HG02973 (cell line): ENCODE results near the gene LMAN2L.
"Not testable (repeated sequence)": the region's sequence is repeated elsewhere in the genome, so short reads cannot be mapped to it uniquely, and the experiment has no call there.

Experiments used
- ATAC-seq: cut with Tn5 transposase; IDR thresholded peaks from one replicate; pipeline ENCODE4 v1.9.1; 2021; ENCODE audit warnings: moderate library complexity; ENCODE audit not compliant: unreplicated experiment

LMAN2L gene

DNA sequence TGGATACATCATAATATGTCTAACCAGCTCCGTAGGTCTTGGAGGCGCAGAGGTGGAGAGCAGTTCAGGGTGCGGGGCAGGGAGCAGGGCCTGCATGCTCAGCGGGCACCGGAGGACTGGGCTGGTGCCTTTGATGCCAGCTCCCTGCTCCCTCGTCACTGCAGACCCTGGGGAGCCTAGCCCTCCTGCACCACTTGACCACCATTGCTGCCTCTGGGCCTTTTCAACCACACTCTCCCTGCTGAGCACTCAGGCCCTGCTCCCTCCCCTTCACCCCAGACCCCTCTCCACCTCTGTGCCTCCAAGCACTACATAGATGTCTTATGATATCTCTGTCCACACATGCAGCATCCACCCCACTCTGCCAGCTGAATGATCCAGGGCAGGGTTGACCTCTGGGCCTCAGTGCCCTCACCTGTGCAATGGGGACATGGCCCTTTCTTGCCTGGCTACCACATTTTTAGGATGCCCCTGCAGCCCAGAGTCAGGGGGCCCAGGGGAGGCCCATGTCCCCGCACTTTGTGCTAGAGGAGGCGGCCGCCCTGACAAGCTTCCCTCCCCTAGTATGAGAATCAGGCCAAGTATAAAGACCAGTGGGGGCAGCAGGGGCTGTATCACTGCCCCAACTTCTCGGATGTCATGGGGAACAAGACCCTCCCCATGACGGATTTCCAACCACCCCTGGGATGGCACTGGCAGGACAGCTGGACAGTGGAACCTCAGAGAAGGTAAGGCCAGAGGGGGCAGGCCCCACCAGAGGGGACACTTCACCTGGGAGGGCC is 51.0 kb downstream of the LMAN2L start:
- no peak for ATAC-seq

DNA sequence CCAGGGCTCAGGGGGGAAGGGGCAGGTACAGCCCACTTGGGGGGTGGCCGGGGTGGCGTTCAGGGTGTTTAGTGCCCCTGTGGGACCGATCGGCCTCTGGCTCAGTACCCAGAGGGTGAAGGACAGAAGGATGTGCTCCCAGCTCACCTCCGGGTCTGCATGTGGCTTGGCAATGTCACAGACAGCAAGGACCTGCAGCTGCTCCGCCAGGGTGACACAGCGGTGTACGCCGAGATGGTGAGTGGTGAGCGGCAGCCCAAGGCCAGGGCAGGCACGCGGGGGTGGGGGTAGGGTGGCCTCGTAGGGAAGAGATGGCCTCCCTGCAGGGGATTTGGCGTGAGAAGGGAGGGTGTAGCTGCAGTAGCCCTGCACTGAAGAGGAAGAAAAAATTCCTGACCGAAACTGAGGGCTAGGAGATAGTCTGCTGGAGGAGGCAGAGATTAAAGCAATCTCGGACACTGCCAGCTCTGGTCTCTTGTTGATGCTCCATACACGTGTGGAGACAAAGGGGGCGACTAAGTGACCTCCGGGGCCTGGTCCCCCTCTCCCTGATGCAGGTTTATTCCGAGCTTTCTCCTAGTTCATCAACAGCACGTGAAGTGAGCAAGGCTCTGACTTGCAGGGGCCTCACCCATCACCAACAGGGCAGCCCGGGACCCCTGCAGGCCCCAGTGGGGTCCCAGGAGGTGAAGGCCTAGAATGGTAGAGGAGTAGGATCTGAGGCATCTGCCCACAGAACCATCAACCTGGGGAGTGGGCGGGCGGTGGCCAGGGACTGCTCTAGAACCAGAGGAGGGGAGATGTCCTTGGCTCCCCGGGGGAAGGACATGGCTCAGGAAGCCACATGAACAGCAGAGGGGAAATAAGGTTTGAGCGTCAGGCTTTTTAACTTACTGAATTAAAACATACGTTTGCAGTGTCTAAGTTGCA is 51.9 kb downstream of the LMAN2L start:
- no peak for ATAC-seq

DNA sequence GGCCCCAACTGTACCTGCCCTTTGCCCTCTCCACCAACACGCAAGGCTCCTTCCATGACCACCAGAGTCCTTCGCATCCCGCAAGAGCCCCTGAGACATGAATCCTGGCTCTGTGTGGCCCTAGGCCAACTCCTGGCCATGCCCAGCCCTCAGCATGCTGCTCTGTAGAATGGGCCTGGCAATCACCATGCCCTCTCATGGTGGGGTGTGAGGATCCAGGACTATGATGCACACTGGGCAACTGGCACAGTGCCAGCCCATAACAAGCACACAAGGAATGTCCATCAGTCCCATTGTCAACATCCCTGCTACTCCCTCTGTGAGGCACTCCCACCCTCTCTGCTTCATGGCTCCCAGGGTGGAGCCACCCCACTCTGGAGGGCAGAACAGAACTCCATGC is 52.6 kb downstream of the LMAN2L start:
- ATAC-seq: no peak

DNA sequence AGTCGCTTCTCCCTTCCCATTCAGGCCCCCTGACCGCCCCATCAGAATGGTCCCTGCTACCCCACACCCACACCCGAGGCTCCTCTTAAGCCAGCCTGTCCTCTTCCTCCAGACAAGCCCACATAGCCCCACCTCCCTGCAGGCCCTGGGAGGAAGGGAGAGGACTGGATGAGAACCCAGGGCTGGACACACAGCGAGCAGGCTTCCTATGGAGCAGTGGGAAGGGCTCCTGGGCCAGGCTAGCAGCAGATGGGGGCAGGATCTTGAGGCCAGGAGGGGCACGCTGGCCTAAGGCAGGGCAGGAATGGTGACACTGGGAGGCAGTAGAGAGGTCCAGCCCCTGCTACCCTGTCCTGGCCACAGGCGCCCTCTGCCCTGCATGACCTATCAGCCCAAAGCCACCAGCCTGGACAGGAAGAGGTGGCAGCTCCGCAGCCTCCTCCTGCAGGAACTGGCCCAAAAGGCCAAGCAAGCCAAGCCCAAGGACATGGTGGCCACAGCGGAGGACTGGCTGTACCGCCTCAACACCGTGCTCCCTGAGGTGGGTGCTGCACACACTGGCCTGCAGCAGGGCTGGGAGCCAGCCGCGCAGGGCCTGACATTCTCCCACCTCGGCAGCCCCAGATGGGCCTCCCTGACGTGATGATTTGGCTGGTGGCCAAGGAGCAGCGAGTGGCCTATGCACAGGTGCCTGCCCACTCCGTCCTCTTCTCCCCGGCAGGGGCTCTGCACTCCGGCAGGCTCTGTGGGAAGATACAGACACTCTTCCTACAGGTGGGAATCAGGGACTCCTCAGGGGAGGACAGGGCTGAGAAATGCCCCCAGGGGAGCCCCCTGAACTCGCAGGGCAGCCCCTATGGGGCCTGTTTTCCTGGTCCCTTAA is 54.0 kb downstream of the LMAN2L start:
- ATAC-seq: no peak

DNA sequence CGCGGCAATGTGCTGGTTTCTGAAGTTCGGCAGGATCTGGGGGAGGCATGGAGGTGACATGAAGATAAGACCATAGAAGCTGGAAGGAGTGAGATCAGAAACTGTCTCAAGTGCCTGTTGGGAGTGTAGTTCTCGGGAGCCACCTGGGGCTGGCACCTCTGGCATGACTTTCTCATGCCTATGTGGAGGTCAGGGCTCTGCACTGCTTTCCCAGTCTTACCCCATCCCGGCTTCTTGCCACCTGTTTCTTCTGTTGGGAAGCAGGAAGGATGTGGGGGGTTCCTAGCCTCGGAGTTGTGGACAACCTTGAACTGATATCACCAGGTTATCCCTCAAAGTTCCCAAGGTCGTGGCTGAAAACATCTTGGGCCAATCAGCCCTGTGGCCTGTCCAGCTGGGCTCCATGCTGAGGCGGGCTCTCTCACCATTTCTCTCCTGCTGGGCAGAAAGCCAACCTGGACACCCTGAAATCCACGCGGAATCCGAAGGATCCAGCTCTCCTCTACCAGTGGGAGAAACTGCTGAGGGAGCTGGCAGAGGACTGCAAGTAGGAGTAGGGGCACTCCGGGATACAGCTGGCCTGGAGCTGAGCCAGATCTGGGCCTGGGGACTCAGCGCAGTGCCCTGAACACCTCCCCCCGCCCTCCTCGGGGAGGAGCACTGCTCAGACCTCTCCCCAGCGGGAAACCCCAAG is 54.8 kb downstream of the LMAN2L start:
- ATAC-seq: no peak

DNA sequence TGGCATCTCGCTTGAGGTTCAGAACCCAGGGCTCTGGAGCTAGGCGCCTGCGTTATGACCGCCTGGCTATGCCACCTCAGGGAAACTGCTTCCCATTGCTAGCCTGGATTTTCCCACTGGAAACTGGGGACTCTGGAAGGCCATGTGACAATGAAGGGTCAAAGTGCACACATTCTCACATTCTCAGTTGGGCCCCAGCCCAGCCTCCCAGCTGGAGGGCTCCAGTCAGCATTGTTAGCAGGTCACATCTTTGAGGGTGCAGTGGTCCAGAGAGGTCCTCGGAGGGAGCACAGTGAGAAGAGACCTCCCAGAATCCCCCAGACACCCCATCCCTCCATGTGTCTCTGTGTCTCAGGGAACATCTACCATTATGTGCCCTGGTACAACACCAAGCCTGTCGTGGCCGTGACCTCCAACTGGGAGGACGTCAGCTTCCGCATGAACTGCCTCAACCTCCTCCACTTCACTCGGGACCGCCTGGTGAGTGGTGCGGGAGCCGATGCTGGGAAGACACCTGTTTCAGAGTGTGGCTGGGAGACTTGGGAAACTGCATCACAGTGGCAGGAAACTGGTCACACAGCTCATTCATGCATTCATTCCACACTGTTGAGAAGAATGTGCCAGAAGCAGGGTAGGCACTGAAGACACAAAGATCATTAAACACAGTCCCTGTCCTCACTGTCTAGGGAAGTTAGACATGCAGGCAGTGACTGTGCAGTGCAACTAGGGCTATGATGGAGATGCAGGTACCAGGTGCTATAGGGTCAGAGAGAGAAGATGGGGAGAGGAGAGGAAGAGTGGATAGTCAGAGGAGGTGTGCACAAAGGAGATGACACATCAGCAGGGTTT is 55.7 kb downstream of the LMAN2L start:
- no peak for ATAC-seq

DNA sequence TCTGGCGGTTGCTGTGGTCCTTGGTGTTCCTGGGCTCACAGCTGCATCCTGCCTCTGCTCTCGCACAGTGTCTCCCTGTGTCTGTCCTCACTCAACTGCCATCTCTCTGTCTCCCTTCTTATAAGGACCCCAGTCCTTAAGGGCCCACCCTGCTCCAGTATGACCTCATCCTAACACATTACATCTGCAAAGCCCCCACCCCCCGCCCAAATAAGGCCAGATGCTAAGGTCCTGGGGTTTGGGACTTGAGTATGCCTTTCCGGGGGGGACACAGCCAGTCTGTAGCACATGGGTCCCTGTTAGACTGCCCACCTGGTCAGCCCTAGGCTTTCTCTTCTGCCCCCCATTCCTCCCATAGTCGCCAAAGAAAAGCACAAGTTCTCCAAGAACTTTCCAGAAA is 56.6 kb downstream of the LMAN2L start:
- ATAC-seq: no peak

DNA sequence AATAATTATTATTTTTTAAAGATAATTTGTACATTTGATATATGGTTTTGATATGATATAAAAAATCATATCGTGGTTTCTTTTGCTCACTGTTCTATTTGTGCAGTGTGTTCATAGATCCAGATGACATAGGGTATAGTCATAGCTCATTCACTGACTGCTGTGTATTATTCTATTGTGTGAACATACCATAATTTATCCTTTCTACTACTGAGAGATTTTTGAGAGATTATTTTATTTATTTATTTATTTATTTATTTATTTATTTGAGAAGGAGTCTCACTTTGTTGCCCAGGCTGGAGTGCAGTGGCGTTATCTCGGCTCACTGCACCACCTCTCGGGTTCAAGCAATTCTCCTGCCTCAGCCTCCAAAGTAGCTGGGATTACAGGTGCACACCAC is 58.3 kb downstream of the LMAN2L start:
- ATAC-seq: no peak

DNA sequence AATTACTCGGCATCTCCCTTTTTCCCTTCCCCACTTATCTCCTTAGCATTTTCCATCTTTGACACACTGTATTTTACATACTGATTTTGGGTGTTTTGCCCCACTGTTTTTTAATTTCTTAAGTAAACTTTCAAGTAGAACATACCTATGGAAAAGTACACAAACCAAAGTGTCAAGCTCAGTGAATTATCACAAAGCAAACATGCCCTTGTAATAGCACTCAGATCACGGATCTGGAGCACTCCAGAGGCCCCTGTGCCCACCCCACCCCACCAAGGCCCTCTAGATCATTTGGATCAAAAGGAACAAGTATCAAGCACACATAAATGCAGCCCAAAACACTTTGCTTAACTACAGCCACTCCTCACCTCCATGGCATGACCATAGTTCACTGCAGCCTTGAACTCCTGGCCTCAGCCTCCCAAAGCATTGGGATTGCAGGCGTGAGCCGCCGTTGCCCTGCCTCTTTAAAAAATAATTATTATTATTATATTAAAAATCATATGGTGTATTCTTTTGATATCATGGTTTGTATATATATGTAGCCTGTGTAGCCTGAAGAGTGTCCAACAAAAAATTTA is 59.2 kb downstream of the LMAN2L start:
- no peak for ATAC-seq

DNA sequence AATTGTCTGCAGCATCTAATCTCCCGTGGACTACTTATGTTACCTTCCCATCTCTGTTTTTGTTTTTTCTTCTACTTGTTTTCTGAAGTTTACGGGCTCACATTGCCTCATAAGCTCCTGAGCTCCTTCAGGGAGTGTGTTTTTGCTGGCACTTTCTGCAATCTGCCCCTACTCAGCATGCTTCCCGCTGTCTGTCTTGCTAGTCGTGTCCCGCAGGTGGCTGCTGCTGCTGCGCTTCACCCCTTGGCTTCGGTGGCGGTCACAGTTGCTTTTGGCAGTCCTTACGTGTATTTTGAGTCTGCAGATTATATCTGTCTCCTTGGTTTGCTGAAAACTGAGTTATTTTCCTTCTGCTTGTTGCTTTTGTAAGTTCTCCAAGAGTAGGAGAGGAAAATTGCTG is 60.0 kb downstream of the LMAN2L start:
- ATAC-seq: no peak

DNA sequence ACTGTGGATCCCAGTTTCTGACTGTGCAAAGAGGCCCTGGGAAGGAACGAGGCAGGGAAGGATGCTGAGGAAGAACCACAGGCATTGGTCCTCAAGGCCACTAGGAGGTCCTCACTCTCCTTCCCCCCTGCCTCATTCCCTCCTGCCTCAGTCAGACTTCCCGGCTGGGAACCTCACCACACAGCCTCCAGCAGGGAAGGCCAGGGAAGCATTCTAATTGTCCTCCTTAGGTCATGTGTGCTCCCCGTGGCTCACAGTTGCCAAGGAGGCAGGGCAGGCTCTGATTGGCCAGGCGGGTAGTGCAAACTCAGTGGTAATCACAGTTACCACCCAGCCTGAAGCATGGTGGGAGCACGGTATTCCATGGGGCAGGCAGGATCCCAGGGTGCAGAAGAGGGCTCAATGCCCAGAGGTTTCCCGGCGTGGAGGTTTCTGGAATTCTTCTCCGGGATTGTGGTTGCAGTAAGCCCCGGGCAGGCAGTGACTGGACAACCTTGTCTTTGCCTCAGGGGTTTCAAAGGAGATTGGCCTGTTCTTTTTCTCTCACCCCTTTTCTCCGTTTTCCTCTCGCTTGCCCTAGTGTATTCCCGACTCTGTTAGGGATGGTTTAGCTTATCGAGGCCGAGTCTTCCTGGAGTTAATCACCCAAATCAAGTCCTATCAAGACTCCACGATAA is 70.2 kb downstream of the LMAN2L start:
- no peak for ATAC-seq

DNA sequence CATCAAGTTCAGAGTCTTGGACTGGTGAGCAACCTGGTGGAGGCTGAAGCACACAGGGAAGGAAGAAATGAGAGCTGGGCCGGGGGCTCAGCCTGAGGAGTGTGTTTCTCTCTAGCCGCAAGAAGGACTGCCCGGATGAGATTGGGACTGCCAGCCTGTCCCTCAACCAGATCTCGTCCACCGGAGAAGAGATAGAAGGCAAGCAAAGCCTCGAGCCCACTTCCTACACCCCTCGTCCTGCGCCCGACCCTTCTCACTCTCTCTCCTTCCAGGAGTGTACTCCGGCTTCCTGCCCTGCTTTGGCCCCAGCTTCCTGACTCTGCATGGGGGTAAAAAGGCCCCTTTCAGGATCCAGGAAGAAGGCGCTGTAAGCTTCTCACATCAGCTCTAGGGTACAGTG is 71.1 kb downstream of the LMAN2L start:
- ATAC-seq: no peak

DNA sequence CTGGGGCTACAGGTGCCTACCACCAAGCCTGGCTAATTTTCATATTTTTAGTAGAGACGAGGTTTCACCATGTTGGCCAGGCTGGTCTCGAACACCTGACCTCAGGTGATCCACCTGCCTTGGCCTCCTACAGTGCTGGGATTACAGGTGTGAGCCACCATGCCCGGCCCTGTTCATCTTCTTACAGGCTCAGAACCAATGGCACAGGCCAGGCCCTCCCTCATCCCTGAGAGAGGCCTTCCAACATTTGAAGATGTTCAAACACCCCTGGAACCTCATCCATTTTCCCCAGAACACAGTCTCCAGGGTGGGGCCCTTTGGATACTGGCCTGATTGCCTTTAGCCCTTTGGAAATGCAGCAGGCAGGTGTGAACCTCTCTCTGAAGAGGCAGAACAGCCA is 74.1 kb downstream of the LMAN2L start:
- not testable (repeated sequence) for ATAC-seq

DNA sequence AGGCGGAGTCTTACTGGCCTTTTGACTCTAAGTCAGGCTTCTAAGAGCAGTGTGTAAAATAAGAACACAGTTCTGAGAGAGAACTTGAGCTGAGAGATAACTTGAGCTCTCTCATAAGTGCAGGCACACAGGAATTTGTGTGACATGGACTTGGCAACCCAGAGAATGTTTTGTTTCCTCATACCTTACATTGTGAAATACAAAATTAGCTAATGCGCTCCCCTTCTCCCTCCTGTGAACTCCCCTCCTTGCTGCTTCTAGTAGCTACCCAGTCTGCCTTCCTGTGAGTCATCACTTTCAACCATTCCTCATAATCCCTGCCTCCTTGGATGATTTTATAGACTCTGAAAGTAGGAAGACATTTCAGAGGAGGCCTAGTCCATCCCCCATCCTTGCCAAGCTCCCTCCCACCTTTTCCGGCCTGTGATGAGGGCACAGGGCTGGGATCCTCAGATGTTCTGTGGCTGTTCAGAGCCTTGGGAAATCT is 74.7 kb downstream of the LMAN2L start:
- ATAC-seq: no peak

DNA sequence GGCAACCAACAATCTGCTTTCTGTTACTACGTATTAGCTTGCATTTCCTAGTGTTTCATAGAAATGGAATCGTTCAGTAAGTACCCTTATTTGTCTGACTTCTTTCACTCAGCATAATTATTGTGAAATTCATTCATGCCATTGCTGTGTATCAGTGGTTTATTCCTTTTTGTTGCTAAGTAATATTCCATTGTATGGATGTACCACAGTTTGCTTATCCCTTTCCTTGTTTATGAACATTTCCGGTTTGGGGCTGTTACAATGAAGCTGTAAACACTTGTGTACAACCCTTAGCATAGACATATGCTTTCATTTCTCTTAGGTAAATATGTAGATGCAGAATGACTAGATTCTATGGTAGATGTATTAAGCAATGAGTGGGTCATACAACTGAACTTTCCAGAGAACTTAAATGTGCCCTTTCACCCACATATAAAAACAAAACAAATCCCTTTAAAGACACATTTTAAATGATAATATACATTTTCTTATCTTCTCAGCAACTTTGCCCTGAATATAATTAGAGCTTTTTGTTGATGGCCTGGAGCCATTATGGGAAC is 75.4 kb downstream of the LMAN2L start:
- ATAC-seq: no peak

DNA sequence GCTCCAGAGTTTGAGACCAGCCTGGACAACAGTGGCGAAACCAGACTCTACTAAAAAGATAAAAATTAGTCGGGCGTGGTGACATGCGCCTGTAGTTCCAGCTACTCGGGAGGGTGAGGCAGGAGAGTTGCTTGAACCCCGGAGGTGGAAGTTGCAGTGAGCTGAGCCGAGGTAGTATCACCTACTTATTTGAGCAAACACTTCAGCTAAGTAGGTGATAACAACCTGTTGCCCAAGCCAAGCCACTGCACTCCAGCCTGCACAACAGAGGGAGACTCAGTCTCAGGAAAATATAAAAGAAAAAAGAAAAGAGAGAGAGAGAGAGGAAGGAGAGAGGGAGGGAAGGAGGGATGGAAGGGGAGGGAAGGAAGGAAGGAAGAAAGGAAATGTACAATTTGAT is 76.0 kb downstream of the LMAN2L start:
- no peak for ATAC-seq

DNA sequence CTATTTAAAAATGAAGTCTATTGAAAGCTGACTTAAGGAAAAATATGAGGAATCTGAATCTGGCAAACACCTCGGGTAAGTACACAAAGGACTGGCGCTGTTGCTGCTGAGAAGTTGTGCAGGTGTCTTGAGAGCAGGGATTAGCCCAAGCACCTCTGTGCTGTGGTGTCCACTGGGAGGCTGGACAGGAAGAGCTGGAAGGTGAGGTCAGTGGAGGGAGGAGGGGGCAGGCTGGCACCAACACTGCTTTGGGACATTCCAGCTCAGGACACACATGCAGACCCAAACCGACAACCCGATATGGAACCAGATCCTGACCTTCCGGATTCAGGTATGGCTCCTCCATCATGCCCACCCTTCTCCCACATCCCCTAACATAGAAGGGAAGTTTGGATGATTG is 76.7 kb downstream of the LMAN2L start:
- ATAC-seq: no peak

DNA sequence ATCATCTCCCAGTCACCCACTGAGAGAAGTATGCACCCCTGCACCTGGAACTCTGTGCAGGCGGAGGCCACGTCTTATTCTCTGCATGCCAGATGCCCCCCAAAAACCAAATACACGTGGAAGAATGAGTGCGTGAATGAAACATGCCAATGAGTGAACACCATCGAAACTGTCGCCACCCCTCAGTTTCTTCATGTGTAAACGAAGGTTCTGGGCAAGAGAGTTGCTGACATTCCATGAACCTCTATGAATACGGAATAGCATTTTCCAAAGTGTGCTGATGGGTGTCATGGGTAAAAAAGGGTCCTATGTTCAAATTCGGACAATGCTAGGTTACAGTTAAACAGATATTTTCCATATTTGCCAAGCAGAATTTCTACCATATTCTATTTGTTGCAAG is 77.5 kb downstream of the LMAN2L start:
- no peak for ATAC-seq
